Smooth muscle cell (in vitro differentiated cells): ENCODE data around the gene AOAH. TPM values are rescaled to one million over a fixed set of nuclear protein-coding genes. Genes with fewer than 3 reads are reported as not detected.

Experiments
- DNase-seq: peaks from one replicate; lab custom pipeline; 2025; ENCODE audit not compliant: unreplicated experiment; lab: John Stamatoyannopoulos, UW
- H2AFZ ChIP-seq: fragments of 200-600 bp; sonication (generic); 2 replicates; pipeline ENCODE4 v1.6.0; 2016; ENCODE audit warnings: antibody characterized with exemption, low read depth, mild to moderate bottlenecking
- H3F3A ChIP-seq: fragments of 200-600 bp; sonication (generic); 2 replicates; pipeline ENCODE4 v1.6.0; 2017; ENCODE audit warnings: antibody characterized with exemption, low read depth
- H3K27ac ChIP-seq: fragments of 200-600 bp; sonication (generic); 2 replicates; pipeline ENCODE4 v1.5.1; 2016; ENCODE audit warnings: low read depth, mild to moderate bottlenecking
- H3K27me3 ChIP-seq: fragments of 200-600 bp; sonication (generic); 2 replicates; pipeline ENCODE4 v1.6.1; 2016; ENCODE audit warnings: low read depth, mild to moderate bottlenecking
- H3K36me3 ChIP-seq: fragments of 200-600 bp; sonication (generic); 2 replicates; pipeline ENCODE4 v1.5.1; 2016; ENCODE audit warnings: low read depth
- H3K4me1 ChIP-seq: fragments of 200-600 bp; sonication (generic); 2 replicates; pipeline ENCODE4 v1.5.1; 2016; ENCODE audit warnings: low read depth
- H3K4me2 ChIP-seq: fragments of 200-600 bp; sonication (generic); 2 replicates; pipeline ENCODE4 v1.6.0; 2016; ENCODE audit warnings: mild to moderate bottlenecking
- H3K4me3 ChIP-seq: fragments of 200-600 bp; sonication (generic); 2 replicates; pipeline ENCODE4 v1.5.1; 2016; ENCODE audit warnings: mild to moderate bottlenecking
- H3K79me2 ChIP-seq: fragments of 200-600 bp; sonication (generic); 2 replicates; pipeline ENCODE4 v1.6.0; 2016; ENCODE audit warnings: low read depth, mild to moderate bottlenecking
- H3K9ac ChIP-seq: fragments of 200-600 bp; sonication (generic); 2 replicates; pipeline ENCODE4 v1.6.0; 2016; ENCODE audit warnings: low read depth
- H3K9me3 ChIP-seq: fragments of 200-600 bp; sonication (generic); replicated peaks from 2 replicates; pipeline ENCODE4 v1.5.1; 2016; ENCODE audit warnings: low read depth
- H4K20me1 ChIP-seq: fragments of 200-600 bp; sonication (generic); 2 replicates; pipeline ENCODE4 v1.6.0; 2016; ENCODE audit warnings: low read depth
- CTCF ChIP-seq: fragments of 200-600 bp; sonication (generic); IDR thresholded peaks from 2 replicates; pipeline ENCODE4 v1.5.1; 2017; ENCODE audit warnings: borderline replicate concordance, mild to moderate bottlenecking, antibody characterized with exemption; ENCODE audit not compliant: insufficient read depth, poor library complexity, severe bottlenecking
- WGBS: methylation state at CpG from one replicate; pipeline ENCODE4 v1.1.7; 2016; ENCODE audit warnings: low lambda C conversion rate; 5-methylcytosine and 5-hydroxymethylcytosine counted together
- polyA plus RNA-seq: library from polyadenylated mRNA; unstranded; fragments of >200 nt; fragmentation: Nextera tagmentation; extraction: Ambion mirVana; gene quantifications from 2 replicates; pipeline ENCODE4 v1.2.1, GENCODE V29; 2016
- total RNA-seq: library from RNA; depleted of rRNA; stranded (reverse); fragments of >200 nt; gene quantifications from 2 replicates; pipeline ENCODE4 v1.2.3, GENCODE V29; 2014

AOAH gene
- total and polyA plus RNA-seq, 2 experiments from 2014 or later = not detected

GRCh38 chr7:36620166-36620708 is 104.1 kb downstream of the AOAH start:
- H3K36me3 ChIP-seq = no peaks in the 10 kb centered on the region
- peaks cover 11% of the 10 kb centered on the region for H3K27me3 ChIP-seq
- no peak overlapping the region for H3K27ac ChIP-seq
- H3K4me2 ChIP-seq = no peak overlapping the region
- no peaks in the 10 kb centered on the region for H3K4me1 ChIP-seq
- no peak for DNase-seq
- no peaks in the 10 kb centered on the region for H3K79me2 ChIP-seq
- H3K4me3 ChIP-seq = no peak overlapping the region
- H3F3A ChIP-seq = no peaks in the 10 kb centered on the region
- TF ChIP-seq CTCF = no peak
- H3K9ac ChIP-seq = no peak overlapping the region
- H2AFZ ChIP-seq = no peak overlapping the region
- WGBS = 55% methylated on average over 4 of the region's 4 CpGs
- H3K9me3 ChIP-seq = no peaks in the 10 kb centered on the region
- no peaks in the 10 kb centered on the region for H4K20me1 ChIP-seq

- H3K27ac ChIP-seq = no peak overlapping the region
- no peaks in the 10 kb centered on the region for H3K4me1 ChIP-seq
- H3F3A ChIP-seq = no peaks in the 10 kb centered on the region
- H3K9me3 ChIP-seq = no peaks in the 10 kb centered on the region
- H3K36me3 ChIP-seq = no peaks in the 10 kb centered on the region
- no peaks in the 10 kb centered on the region for H3K79me2 ChIP-seq
- DNase-seq = no peak
- H4K20me1 ChIP-seq = no peaks in the 10 kb centered on the region
- H3K27me3 ChIP-seq = peaks cover 16% of the 10 kb centered on the region
- no peak for TF ChIP-seq CTCF
- H3K4me2 ChIP-seq = no peak overlapping the region
- no peak overlapping the region for H2AFZ ChIP-seq
- H3K4me3 ChIP-seq = no peak overlapping the region
- H3K9ac ChIP-seq = no peak overlapping the region
- 92% methylated on average over 1 of the region's 1 CpG for WGBS
Measured at GRCh38 chr7:36617408-36617807, 106.9 kb downstream of the AOAH start.

- Histone ChIP-seq H3K4me2 (no peak overlapping the region), H3K4me3 (no peak overlapping the region), H3K27me3 (peaks cover 16% of the 10 kb centered on the region), H3K27ac (no peak overlapping the region), H3K9ac (no peak overlapping the region), H3K9me3 (no peaks in the 10 kb centered on the region), H2AFZ (no peak overlapping the region), H3F3A (no peaks in the 10 kb centered on the region), H4K20me1 (no peaks in the 10 kb centered on the region), H3K36me3 (no peaks in the 10 kb centered on the region), H3K4me1 (no peaks in the 10 kb centered on the region), H3K79me2 (no peaks in the 10 kb centered on the region)
- TF ChIP-seq CTCF = no peak
- no peak for DNase-seq
- 77% methylated on average over 10 of the region's 10 CpGs for WGBS
Measured at GRCh38 chr7:36615852-36616540, 108.3 kb downstream of the AOAH start.

DNA sequence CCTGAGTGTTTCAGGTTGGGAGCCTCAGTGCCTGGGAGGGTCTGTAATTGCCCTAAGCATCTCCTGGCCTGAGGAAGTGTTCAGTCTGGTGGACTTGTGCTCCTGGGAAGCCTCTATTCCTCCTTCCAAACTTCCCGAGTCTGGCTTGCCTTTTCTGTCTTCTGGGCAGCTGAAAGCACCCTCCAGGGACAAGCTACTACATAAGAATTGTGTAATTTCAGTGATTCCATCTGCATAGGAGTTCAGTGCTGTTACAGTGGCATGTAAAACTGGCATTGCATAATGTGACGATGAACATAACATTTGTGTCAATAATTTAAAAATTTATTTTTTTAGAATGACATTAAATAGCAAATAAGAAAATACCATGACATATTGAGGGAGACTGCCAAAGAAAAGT is 109.3 kb downstream of the AOAH start:
- Histone ChIP-seq H2AFZ (no peak overlapping the region), H3K27ac (no peak overlapping the region), H3K4me1 (no peaks in the 10 kb centered on the region), H3K4me3 (no peak overlapping the region), H3K4me2 (no peak overlapping the region), H3F3A (no peaks in the 10 kb centered on the region), H3K9me3 (no peaks in the 10 kb centered on the region), H3K9ac (no peak overlapping the region), H3K79me2 (no peaks in the 10 kb centered on the region), H4K20me1 (no peaks in the 10 kb centered on the region), H3K27me3 (peaks cover 16% of the 10 kb centered on the region), H3K36me3 (no peaks in the 10 kb centered on the region)
- DNase-seq = no peak
- 79% methylated on average over 2 of the region's 2 CpGs for whole genome bisulfite sequencing
- no peak for TF ChIP-seq CTCF
